Activated CD4-positive, alpha-beta T cell treated with anti-CD3 and anti-CD28 coated beads for 4 hours (primary cell): Measurements from ENCODE around the gene LRRC41.
"Not testable (repeated sequence)": the region's sequence is repeated elsewhere in the genome, so short reads cannot be mapped to it uniquely, and the experiment has no call there.

ENCODE experiments used
- DNase-seq, 2 donors: peaks; one replicate each; pipeline ENCODE4 v3.0.0-alpha.2; 2020

Gene LRRC41

GRCh38 chr1:46284597-46285564, 18.5 kb downstream of the LRRC41 start:
- DNase-seq: no peak

- no peak for DNase-seq
Measured at GRCh38 chr1:46284058-46284457, 19.4 kb downstream of the LRRC41 start.

- no peak for DNase-seq
Measured at GRCh38 chr1:46281021-46281420, 22.4 kb downstream of the LRRC41 start.

GRCh38 chr1:46280092-46280491, 23.3 kb downstream of the LRRC41 start:
- no peak for DNase-seq

GRCh38 chr1:46278807-46279206, 24.6 kb downstream of the LRRC41 start:
- no peak for DNase-seq

- no peak for DNase-seq
Measured at GRCh38 chr1:46277658-46278373, 25.6 kb downstream of the LRRC41 start.

- no peak for DNase-seq
Measured at GRCh38 chr1:46275030-46275337, 28.4 kb downstream of the LRRC41 start.

GRCh38 chr1:46274225-46275029, 29.0 kb downstream of the LRRC41 start:
- no peak for DNase-seq

- DNase-seq: no peak
Measured at GRCh38 chr1:46268578-46268977, 34.8 kb downstream of the LRRC41 start.

- no peak for DNase-seq
Measured at GRCh38 chr1:46263146-46263545, 40.3 kb downstream of the LRRC41 start.

GRCh38 chr1:46262508-46262907, 40.9 kb downstream of the LRRC41 start:
- no peak for DNase-seq

- no peak for DNase-seq
Measured at GRCh38 chr1:46256523-46256922, 46.9 kb downstream of the LRRC41 start.

GRCh38 chr1:46254668-46255067, 48.7 kb downstream of the LRRC41 start:
- DNase-seq: no peak

GRCh38 chr1:46248122-46248920, 55.1 kb downstream of the LRRC41 start:
- no peak for DNase-seq

GRCh38 chr1:46247436-46248121, 55.8 kb downstream of the LRRC41 start, which contains the start of gene RAD54L:
Gene RAD54L (plus strand): TSS chr1:46247763. CDS start chr1:46248406, 643 bp downstream.
- DNase-seq: peak; percentile 96 to 97

GRCh38 chr1:46246548-46247435, 56.6 kb downstream of the LRRC41 start:
- peak; percentile 52 to 58 for DNase-seq

GRCh38 chr1:46246136-46246535, 57.3 kb downstream of the LRRC41 start:
- not testable (repeated sequence) for DNase-seq

- no peak for DNase-seq
Measured at GRCh38 chr1:46244656-46245371, 58.6 kb downstream of the LRRC41 start.

GRCh38 chr1:46243831-46244230, 59.6 kb downstream of the LRRC41 start:
- DNase-seq: not testable (repeated sequence)

- no peak for DNase-seq
Measured at GRCh38 chr1:46242918-46243317, 60.5 kb downstream of the LRRC41 start.
